Stimulated activated CD4-positive, alpha-beta T cell treated with anti-CD3 and anti-CD28 coated beads, Interleukin-15, amount 100 ng/mL, for 24 hours (primary cell): ENCODE data around the gene TMEM181.
"Not testable (repeated sequence)": the region's sequence is repeated elsewhere in the genome, so short reads cannot be mapped to it uniquely, and the experiment has no call there.

Experiments
- DNase-seq: peaks from one replicate; pipeline ENCODE4 v3.0.0-alpha.2; 2020

The TMEM181 gene

DNA sequence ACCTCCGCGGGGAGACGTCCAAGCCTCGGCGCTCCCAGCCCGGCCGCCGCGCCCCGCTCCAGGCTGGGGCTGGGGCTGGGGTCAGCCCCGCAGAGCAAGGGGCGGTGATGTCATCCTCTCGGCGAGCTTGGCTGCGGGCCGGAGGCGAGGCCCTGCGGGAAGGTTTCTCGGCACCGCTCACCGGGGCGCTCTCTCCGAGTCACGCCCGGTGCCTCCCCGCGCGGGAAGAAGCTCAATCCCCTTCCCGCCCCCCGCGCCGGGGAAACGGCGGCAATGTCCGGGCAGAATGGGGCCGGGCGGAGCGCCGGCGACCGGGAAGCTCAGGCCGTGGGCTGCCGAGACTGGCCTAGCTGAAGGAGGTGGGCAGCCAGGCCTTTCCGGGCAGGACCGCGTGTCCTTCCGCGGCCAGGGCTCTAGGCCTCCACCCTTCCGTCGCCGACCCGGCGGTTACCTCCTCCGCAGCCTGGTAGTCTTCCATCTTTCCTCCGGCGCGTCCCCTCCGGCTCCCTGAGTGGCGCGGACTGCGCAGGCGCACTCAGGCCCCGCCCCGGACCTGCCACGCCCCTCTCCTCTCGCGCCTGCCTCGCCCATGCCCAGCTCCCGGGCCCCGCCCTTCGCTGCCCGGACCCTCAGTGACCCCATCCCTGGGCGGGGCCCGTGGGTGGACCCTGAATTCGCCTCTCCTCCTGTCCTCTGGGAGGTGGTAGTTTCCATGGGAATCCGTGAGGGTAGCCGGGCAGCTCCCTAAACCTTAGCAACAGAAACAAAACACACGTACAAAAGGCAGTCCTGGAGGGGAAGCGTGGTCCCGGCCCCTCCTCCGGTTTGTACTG is 84.6 kb downstream of the TMEM181 start, which contains the start of gene DYNLT1:
TSS of gene DYNLT1 (minus strand) at position 513 of the 833 bp plus-strand sequence. CDS start at position 478, 35 bp downstream.
- DNase-seq: peak; percentile 92

DNA sequence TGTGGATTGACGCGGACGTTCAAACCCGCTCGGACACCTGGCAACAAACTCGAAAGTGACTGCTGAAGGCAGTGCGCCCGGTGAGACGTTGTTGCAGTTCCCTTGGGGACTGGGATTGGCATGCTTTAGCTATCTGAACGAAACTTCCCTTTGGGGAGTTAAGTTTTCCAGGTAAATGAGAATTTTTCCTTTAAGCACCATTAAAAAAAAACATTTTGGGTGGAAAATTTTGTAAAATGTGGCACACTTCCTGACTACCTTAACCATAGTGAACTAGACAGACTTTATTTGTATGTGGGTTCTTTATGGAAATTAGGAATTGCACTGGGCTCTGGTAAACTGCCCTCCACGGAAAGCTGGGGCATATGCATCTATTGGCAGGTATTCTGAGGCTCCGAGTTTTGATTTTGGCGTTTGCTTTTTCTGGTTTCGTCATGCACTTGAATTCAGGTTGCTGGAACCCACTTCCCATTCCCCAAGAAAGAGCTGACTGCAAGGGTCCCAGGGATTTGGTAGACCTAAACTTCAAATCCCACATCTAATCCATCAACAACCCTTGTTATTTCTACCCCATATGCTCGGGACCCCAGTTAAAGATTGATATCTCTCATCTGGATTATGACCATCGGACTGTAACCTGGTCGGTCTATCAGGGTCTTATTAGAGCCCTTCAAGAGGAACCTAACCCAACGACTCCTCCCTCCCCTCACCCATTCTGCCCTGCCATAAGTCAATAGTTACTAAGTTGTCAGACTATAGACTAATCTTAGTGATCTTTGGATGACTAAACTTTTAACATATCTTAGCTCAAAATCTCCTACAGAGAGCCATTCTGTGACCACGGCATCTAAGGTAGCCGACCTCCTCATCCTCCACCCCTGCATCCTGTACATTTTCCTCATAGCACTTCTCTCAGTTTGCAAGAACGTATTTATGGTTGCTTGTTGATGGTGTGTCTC is 85.5 kb downstream of the TMEM181 start:
- peak; percentile 40 for DNase-seq

DNA sequence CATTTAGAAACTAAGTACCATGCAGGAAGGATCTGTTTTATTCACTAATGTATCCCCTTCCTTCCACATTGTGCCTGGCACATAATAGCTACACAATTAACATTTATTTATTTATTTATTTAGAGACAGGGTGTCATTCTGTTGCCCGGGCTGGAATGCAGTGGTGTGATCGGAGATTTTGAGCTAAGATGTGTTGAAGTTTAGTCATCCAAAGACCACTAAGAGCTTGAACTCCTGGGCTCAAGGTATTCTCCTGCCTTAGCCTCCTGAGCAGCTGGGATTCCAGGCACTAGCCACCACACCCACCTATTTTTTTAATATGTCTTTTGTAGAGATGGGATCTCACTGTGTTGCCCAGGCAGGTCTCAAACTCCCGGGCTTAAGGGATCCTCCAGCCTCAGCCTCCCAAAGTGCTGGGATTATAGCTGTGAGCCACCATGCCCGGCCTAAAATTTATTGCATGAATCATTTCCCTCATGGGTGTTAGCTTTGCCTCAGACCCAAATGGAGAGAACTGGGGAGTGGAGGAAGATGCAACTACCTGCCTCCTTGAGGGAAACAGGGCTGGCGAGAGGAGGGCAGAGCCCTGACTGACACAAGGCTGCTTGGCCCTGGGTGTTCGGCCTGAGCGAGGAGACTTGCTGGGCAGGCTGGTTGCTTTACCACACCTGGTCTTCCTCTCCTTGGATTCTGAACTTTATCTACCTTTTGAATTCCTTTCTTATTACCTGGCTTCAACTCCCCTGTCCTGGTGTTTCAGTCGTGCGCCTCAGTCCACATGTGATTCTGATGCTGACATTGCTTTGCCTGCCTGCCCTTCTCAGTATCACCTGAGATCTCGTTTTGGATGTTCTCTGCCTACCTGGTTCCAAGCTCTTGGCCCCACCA is 86.4 kb downstream of the TMEM181 start:
- DNase-seq: no peak

DNA sequence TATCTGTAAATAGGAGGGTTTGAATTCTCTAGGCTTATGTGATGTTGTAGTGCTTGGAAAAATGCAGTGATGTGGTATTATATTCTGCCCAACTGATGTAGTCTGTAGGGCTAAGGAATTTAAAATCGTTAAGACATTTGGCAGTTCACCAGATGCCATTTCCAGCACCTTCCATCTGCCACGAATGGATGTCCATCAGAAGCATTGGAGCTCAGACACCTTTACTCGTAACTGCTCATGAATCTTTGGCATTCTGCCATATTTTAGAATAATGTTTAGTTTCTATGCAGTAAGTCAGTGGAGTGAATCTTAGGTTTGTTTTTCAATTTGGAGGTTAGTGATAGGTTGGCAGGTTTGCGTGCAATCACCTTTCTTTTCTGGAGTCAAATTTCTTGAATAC is 87.6 kb downstream of the TMEM181 start:
- DNase-seq: no peak

DNA sequence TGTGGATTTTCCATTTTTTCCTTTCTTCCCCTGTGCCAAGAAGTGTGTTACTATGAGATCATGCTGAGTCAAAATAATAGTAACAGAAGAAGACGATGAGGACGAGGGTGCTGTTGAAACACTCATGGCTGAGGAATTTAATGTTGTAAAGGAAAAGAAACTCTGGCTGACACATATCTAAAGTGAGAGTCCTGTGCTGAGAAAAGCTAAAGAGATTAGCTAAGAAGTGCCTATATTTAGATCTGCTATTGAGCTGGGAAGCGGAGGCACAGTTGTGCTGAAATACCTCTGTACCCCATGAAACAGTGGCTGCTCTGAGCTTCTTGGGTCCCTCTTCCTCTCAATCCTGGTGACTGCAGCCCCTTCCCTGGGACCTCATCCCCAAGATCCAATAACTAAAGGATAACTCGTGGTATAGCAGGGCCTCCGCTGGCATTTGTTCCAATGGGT is 88.8 kb downstream of the TMEM181 start:
- DNase-seq: peak; percentile 37

DNA sequence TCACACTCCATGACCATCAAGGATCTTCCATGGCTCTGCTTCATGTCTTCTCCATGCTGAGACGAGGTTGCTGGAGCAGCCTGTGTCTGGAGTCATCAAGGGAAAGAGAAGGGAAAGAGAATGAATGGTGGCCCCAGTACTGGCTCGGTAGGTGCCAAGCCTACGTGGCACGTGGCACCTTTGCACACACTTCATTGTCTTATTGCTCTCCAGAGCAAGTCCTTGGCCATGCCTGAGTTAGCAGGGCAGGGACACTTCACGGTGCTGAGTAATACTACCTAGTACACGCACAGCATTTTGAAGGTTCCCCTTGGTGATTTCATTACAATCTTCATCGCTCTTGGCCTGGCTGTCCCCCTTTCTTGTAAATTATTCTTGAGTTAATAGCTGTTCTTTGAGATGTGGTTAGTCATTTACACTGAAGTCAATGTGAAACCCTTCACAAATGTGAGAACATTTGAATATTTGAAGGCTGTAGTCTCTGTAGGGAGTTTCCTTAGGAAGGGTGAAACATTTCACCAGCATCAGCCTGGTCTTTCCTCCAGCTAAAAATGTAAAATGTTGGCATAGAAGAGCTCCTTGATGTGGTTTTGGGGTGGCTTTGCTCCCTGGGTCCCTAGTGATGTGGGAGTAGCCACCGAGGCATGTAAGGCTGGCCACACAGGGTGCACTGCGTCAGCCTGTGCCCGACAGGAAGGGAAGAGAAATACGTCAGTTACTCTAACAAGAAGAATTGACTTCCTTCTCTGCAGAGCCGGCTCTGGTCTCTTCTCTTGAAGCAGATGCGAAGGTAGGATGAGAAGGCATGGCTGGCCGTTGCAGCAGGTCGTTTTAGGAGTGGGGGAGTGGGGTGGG is 89.6 kb downstream of the TMEM181 start, which contains the start of gene SYTL3:
TSS of gene SYTL3 (plus strand) at position 766 of the 855 bp plus-strand sequence. CDS start 13,215 bp downstream, outside the sequence.
- DNase-seq: peak; percentile 90

DNA sequence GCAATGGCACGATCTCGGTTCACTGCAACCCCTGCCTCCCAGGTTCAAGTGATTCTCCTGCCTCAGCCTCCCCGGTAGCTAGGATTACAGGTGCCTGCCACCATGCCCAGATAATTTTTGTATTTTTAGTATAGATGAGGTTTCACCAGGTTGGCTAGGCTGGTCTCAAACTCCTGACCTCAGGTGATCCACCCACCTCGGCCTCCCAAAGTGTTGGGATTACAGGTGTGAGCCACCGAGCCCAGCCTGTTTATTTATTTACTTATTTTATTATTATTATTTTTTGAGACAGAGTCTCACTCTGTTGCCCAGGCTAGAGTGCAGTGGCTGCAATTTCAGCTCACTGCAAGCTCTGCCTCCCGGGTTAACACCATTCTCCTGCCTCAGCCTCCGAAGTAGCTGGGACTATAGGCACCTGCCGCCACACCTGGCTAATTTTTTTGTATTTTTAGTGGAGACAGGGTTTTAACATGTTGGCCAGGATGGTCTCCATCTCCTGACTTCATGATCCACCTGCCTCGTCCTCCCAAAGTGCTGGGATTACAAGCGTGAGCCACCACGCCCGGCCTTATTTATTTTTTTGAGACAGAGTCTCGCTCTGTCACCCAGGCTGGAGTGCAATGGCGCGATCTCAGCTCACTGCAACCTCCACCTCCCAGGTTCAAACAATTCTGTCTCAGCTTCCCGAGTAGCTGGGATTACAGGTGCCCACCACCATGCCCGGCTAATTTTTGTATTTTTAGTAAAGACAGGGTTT is 92.3 kb downstream of the TMEM181 start:
- not testable (repeated sequence) for DNase-seq

DNA sequence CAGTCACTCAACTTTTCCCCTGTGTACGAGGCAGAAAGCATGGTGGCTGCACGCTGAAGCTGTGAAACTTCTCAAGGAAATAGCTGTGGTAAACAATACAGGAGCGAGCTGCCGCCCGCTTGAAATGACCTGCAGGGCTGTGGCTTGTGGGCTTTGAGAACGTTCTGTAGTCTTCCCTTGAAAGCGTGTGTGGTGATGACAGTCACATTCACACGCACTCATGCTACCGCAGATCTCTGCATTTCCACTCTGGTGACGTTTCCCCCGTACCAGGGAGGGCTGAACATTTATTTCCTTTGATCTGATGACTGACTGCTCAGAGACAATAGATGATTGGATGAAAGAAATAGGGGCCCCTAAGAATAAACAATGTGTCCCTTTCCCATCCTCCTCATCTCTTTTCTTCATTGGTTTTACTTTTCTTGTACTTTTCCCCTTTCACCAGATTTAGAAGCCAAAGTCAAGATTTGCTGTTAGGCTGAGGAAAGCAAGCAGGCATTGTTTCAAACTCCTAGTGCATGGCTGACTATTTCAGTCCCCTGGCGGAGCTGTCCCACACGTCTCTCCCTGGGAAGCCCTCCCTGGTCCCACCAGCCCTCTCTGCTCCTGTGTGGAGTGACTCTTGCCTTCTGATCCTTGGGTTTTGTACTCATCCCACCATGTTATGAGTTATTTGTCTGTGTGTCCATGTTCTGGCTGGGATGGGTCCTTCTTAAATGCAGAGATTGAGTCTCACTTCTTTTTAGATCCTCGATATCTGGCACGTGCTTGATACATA is 93.9 kb downstream of the TMEM181 start:
- DNase-seq: peak; percentile 90

DNA sequence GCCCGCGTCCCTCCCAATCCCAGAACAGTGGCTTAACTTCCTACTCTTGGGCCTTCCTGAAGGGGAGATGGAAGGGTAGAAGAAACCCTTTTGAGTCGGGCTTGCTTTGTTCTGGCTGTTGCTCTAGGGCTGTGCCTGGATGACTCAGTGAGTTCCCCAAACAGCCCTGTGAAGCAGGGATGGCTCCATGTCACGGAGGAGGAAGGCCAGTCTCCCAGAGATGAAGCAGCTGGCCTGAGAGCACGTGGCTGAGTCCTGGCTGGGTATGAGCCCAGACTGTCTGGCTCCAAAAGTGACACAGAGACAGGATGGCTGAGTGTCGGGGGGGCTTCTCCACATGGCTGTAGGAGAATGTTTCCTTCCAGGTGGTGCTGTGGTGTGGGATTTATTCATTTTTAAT is 94.6 kb downstream of the TMEM181 start:
- no peak for DNase-seq

DNA sequence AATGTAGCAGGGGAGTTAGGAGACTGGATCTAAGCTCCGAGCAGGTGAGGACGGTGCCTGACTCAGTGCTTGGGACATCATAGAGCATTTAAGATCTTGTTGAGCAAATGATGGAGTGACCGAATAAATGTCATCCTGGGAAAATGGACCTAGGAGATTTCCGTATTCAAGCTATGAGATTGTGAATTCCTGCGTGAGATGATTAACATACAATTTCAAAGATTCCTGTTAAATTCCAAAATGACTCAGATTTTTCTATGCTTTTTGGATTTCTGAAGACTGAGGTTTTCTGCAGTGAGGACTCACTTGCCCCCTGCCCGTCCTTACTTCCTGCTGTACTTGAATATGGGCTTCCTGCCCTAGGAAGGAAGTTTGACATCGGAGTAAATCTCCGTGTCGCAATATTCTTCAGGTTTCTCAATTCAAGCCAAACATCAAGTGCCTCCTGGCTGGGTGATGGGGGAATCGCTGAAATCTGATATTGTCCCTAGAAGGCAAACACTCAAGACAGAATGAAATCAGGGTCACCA is 95.1 kb downstream of the TMEM181 start:
- DNase-seq: no peak

DNA sequence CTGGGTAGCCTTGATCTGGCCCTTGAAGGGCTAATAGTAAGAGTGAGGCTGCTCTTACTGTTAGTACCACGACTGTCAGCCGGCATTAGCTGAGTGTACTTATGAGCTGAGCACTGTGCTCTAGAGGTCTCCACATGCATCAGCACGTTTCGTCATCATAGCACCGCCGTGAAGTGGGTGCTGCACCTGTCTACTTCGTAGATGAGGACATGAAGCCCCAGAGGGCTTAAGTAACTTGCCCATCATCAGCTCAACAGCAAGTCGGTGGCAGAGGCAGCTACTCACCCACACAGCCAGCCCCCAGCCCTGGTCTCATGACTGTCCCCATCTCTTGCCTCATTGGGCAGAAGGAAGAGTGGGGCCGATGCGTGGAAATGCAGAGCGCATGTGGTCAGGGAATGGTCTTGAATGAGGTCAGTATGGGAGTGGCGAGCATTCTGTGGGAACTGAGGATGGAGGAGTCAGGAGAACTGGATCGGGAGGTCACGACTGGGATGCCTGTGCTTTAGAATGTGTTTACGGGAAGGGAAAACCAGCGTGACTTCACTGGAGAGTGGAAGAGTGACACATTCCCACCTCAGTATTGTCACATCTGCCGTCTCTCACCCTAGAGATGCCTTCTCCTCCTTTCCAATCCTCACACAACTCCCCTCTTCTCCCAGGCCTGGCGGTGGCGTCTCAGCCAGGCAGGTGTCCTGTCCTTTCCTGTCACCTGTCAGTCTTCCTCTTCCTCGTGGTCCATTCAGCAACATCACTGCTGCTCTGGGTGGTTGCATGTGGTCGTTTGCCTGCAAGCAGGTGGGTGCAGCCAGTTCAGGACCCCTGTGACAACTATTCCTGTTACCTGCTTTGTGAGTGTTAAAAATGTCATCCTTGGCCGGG is 95.9 kb downstream of the TMEM181 start:
- no peak for DNase-seq

DNA sequence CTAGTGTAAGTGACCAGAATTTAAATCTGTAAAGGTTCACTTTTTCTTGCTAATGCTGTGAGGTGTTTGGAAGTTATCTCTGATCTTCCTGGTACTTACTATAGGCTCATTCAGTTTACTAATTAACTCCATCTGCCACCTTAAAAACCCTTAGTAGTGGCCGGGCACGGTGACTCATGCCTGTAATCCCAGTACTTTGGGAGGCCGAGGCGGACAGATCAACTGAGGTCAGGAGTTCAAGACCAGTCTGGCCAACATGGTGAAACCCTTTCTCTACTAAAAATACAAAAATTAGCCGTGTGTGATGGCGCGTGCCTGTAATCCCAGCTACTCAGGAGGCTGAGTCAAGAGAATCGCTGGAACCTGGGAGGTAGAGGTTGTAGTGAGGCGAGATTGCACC is 97.1 kb downstream of the TMEM181 start:
- DNase-seq: not testable (repeated sequence)

DNA sequence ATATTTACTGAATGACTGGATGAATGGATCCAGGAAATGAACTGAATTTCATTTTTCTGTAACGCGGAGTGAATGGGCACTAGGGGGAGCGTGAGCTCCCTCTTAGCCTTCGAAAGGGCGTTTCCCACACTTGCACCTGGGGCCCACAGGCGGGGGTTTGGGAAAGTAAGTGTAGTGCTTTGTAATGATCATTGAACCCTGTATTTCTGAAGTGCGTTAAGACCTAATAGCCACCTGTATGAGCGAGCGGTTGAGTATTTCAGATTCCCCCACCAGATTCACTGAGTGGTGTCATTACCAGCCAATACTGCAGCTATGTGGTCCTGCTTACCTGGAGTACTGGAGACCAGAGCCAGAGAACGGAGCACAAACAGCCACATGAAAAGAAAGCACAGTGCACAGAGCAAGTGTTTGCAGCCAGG is 100.5 kb downstream of the TMEM181 start:
- peak; percentile 49 for DNase-seq

DNA sequence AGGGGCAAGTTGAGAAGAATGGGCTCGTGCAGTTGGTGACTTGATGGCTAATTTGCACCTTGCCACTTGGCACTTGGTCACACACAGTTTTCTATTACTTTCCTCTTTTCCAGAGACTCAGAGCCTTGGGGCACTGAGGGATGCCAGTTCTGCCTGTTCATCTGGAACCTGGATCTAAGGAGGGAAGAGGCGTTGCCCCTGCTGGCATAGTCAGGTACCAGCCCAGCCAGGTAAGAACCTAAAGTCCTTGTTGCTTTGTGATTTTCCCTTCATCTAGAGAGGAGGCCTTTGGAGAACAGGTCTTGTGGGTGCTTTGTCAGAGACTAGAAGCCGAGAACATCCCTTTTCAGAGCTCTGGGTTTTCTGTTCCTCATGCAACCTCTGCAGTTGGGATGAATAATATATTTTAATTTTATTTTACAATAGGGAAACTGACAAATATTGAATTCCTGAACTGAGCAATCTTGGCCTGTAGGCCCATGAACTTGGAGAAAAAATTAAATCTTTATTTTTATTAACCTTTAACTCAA is 101.3 kb downstream of the TMEM181 start:
- DNase-seq: no peak

DNA sequence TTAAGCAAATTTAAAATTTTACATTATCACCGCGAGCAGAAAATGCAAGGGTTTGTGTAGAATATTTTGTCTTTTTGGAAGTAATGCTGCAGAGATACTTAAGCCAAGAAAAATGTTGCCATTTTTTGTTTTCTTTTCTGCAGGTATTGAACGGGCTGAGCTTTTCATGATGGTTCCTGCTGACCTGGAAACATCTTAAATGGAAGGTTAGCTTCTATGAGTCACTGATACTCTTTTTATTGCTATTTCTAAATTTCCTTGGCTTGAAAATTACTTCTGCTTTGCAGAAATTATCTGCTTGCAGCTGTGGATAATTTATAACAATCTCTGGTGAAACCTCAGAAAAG is 102.7 kb downstream of the TMEM181 start:
- DNase-seq: no peak

DNA sequence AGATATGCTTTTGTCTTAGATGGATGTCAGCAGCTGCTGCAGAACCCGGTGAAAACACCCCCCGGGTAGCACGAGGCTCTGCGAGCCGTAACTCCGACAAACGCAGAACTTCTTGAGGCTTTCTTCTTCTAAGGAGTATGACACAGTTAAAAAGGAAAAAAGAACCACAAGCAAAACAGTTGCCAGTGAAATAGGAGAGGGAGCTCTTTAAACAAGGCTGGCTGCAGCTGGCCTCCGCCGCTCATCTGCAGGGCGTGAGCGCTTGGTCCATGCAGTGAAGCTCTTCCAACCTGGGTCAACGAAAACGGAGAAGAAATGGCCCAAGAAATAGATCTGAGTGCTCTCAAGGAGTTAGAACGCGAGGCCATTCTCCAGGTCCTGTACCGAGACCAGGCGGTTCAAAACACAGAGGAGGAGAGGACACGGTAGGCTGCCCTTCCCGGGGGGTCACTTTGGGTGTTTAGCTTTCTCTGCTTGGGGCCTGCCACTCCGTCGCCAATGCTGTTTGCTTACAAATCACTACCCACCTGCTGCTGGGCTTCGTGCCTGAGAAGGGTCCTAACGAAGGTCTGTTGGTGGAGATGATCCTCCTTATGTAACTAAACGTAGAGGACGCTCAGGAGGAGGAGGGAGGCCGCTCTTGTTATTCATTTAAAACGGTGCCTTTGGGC is 103.2 kb downstream of the TMEM181 start:
- no peak for DNase-seq

DNA sequence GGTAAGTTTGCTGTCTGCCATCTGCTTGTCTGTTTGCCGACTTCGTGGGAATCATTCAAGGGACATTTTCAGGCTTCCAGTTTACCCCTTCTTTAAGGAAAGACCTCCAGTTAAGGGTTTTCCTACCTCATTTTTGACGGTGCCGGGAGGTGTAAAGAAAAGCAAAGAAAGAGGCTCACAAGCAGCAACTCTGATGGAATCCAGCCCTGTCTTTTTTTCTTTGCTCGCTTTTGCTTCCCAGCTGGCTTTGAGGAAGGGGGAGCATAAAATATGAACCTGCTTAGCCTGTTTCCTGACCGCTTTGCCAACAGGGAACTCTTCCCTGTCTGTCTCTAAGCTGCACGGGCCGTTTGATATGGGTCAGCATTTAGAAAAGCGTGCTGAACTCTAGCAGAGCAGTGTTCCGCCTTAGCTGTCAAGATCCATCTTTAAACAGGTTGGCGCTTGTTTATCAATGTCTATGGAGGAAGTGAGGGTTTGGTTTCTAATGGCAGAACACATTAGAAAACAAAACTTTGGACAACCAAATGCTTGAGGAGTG is 103.8 kb downstream of the TMEM181 start:
- no peak for DNase-seq
